Measurements from ENCODE around the gene HS6ST1.

Gene HS6ST1

GRCh38 chr2:128343459-128343858 is 24.8 kb upstream of the HS6ST1 start (continued):
- TF ChIP-seq INSM2 (tag by site-specific recombination; IDR thresholded peaks at IDR 0.05) = no peak

- no peaks in the 10 kb centered on the region for H3K36me3 ChIP-seq (ENCODE audit: control insufficient read depth in 2 of 2, insufficient read depth in 1 of 2, low read length in 2 of 2)
- H3K4me1 ChIP-seq (ENCODE audit: control insufficient read depth, insufficient read depth, low read length) = no peaks in the 10 kb centered on the region
- no peaks in the 10 kb centered on the region for H3K9me3 ChIP-seq (ENCODE audit: control insufficient read depth, insufficient read depth, low read depth, low read length)
- TF ChIP-seq ZNF23 (tag by site-specific recombination; IDR thresholded peaks at IDR 0.05; ENCODE audit: borderline replicate concordance) = no peak
- no peak for TF ChIP-seq ZBTB26 (tag by site-specific recombination; optimal IDR thresholded peaks at IDR 0.05)
- no peak for TF ChIP-seq ZNF571 (tag by site-specific recombination; IDR thresholded peaks at IDR 0.05)
- no peak for TF ChIP-seq ZNF488 (tag by site-specific recombination; IDR thresholded peaks at IDR 0.05)
- no peak for TF ChIP-seq ZNF660 (tag by site-specific recombination; IDR thresholded peaks at IDR 0.05)
- no peak for TF ChIP-seq ZNF514 (tag by site-specific recombination; IDR thresholded peaks at IDR 0.05)
- H3K4me3 ChIP-seq (ENCODE audit: low read depth, low read length) = no peak overlapping the region
- no peak overlapping the region for H3K27ac ChIP-seq (ENCODE audit: extremely low read depth, low read depth, low read length)
- CTCF ChIA-PET = no interaction called here
- POLR2A ChIA-PET = no interaction called here
These were observed 23.9 kb upstream of the HS6ST1 start for GRCh38 chr2:128342550-128342949.

GRCh38 chr2:128341621-128342020 is 23.0 kb upstream of the HS6ST1 start:
- no peak for TF ChIP-seq ZNF530 (tag by site-specific recombination; IDR thresholded peaks at IDR 0.05; ENCODE audit: low read depth)
- TF ChIP-seq ZNF133 (tag by site-specific recombination; IDR thresholded peaks at IDR 0.05) = no peak
- no peak for TF ChIP-seq ZNF426 (tag by site-specific recombination; IDR thresholded peaks at IDR 0.05)
- TF ChIP-seq ZBTB1 (tag by site-specific recombination; IDR thresholded peaks at IDR 0.05) = no peak
- TF ChIP-seq ZNF610 (tag by site-specific recombination; IDR thresholded peaks at IDR 0.05; ENCODE audit: borderline replicate concordance) = no peak
- no peak for TF ChIP-seq ZNF645 (tag by site-specific recombination; IDR thresholded peaks at IDR 0.05)
- no peak for TF ChIP-seq ZNF623 (tag by site-specific recombination; IDR thresholded peaks at IDR 0.05)
- TF ChIP-seq HOXA7 (CRISPR knock-in tag; IDR thresholded peaks at IDR 0.05; ENCODE audit: borderline replicate concordance) = no peak
- no peak for TF ChIP-seq ZNF837 (tag by site-specific recombination; IDR thresholded peaks at IDR 0.05)
- no peak for TF ChIP-seq ZNF10 (tag by site-specific recombination; IDR thresholded peaks at IDR 0.05)
- TF ChIP-seq REPIN1 (tag by site-specific recombination; IDR thresholded peaks at IDR 0.05; ENCODE audit: low read depth) = no peak
- Histone ChIP-seq H3K9me3 (ENCODE audit: control insufficient read depth, insufficient read depth, low read depth, low read length) (no peaks in the 10 kb centered on the region), H3K4me1 (ENCODE audit: control insufficient read depth, insufficient read depth, low read length) (no peaks in the 10 kb centered on the region), H3K36me3 (ENCODE audit: control insufficient read depth in 2 of 2, insufficient read depth in 1 of 2, low read length in 2 of 2) (no peaks in the 10 kb centered on the region), H3K4me3 (ENCODE audit: low read depth, low read length) (no peak overlapping the region), H3K27ac (ENCODE audit: extremely low read depth, low read depth, low read length) (no peak overlapping the region)
- CTCF ChIA-PET = no interaction called here
- POLR2A ChIA-PET = no interaction called here
